H1 (cell line): ENCODE results near the gene CPEB3. TPM values are rescaled to one million over a fixed set of nuclear protein-coding genes. Genes with fewer than 3 reads are reported as not detected.

Experiments
- ATF2 ChIP-seq: IDR thresholded peaks from 2 replicates; pipeline ENCODE4 v1.6.1; 2012; ENCODE audit warnings: low read length, inconsistent platforms
- E2F6 ChIP-seq: IDR thresholded peaks from 2 replicates; pipeline ENCODE4 v1.6.1; 2012; ENCODE audit warnings: inconsistent platforms
- RAD21 ChIP-seq, 2 experiments: IDR thresholded peaks in 1 of 2; conservative IDR thresholded peaks in 1 of 2; 2 replicates each; pipeline ENCODE4 v1.6.1; 2011; ENCODE audit warnings: low read depth in 2 of 2, low read length in 2 of 2, improper control_type of control experiment in 1 of 2, inconsistent platforms in 1 of 2, mild to moderate bottlenecking in 1 of 2, moderate library complexity in 1 of 2
- USF2 ChIP-seq: IDR thresholded peaks from 2 replicates; pipeline ENCODE4 v1.6.1; 2011; ENCODE audit warnings: low read length, improper control_type of control experiment
- polyA plus RNA-seq, 7 experiments: library from polyadenylated mRNA; depleted of rRNA in 3 of 7; stranded (reverse) in 5 of 7; unstranded in 2 of 7; fragments of >200 nt in 5 of 7; fragments of 200-250 nt in 2 of 7; gene quantifications; 1 replicate in 5 of 7; 2 replicates in 1 of 7; 4 replicates in 1 of 7; pipeline versions ENCODE4 v1.2.1 to v1.2.3, GENCODE V29; 2011 to 2013; ENCODE audit warnings: missing spikeins in 2 of 7, mixed read lengths in 2 of 7
- total RNA-seq: library from RNA; stranded (reverse); fragmentation: NEBNext Ultra II Directional; extraction: Animal tissue kit (Norgen Biotek cat#: 25700); gene quantifications from 2 replicates; pipeline ENCODE4 v1.2.1, GENCODE V29; 2021

The CPEB3 gene
- total and polyA plus RNA-seq, 2 of the 8 experiments (the other 6 are each of a cell fraction or from before 2014, with no cell fraction given): 0.39 to 1.7 TPM

GRCh38 chr10:92222603-92223262, 68.1 kb downstream of the CPEB3 start (continued):
- no peak for TF ChIP-seq RAD21 (IDR thresholded peaks at IDR 0.05 in 1 of 2, conservative IDR thresholded peaks at IDR 0.05 in 1 of 2; ENCODE audit: low read depth in 2 of 2, low read length in 2 of 2)
- TF ChIP-seq E2F6: no peak
- TF ChIP-seq ATF2: no peak
- TF ChIP-seq USF2: no peak
